Stomach (tissue), 4 donors: ENCODE data around the gene ARF1.
"Not testable (repeated sequence)": the region's sequence is repeated elsewhere in the genome, so short reads cannot be mapped to it uniquely, and the experiment has no call there.

ENCODE experiments used
- CTCF ChIP-seq, 7 experiments: fragments of 450-650 bp in 4 of 7; fragments of 200-600 bp in 3 of 7; sonication (generic) in 3 of 7; IDR thresholded peaks; one replicate each; pipeline ENCODE4 v1.5.1; 2016 to 2019; ENCODE audit warnings: antibody characterized with exemption in 7 of 7, control low read depth in 2 of 7, mild to moderate bottlenecking in 1 of 7
- POLR2A ChIP-seq, 4 donors: fragments of 450-650 bp; IDR thresholded peaks; one replicate each; pipeline ENCODE4 v1.6.1; 2016; ENCODE audit warnings: antibody characterized with exemption in 4 of 4, control low read depth in 2 of 4, mild to moderate bottlenecking in 1 of 4, moderate library complexity in 1 of 4
- POLR2AphosphoS5 ChIP-seq, 3 donors: sonication (generic); formaldehyde crosslinking; IDR thresholded peaks; one replicate each; pipeline ENCODE4 v1.6.1; 2016; ENCODE audit warnings: antibody characterized with exemption in 3 of 3

- not testable (repeated sequence) for TF ChIP-seq CTCF, POLR2A, POLR2AphosphoS5 (IDR thresholded peaks at IDR 0.05)
Observed at GRCh38 chr1:228111315-228111714, 28.8 kb downstream of the ARF1 start.
